T-helper 2 cell (primary cell): ENCODE results near the gene LILRA1.
"Not testable (repeated sequence)": the region's sequence is repeated elsewhere in the genome, so short reads cannot be mapped to it uniquely, and the experiment has no call there.

Experiments used
- DNase-seq, 5 experiments: peaks; one replicate each; pipeline versions ENCODE4 v3.0.0 to v3.0.0-alpha.2; 2012 to 2022

Gene LILRA1

DNA sequence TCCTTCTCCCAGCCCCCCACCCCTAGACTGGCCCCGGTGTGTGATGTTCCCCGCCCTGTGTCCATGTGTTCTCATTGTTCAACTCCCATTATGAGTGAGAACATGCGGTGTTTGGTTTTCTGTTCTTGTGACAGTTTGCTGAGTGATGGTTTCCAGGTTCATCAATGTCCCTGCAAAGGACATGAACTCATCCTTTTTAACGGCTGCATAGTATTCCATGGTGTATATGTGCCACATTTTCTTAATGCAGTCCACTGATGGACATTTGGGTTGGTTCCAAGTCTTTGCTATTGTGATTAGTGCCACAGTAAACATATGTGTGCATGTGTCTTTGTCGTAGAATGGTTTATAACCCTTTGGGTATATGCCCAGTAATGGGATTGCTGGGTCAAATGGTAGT, 15.2 kb upstream of the LILRA1 start:
- not testable (repeated sequence) for DNase-seq

DNA sequence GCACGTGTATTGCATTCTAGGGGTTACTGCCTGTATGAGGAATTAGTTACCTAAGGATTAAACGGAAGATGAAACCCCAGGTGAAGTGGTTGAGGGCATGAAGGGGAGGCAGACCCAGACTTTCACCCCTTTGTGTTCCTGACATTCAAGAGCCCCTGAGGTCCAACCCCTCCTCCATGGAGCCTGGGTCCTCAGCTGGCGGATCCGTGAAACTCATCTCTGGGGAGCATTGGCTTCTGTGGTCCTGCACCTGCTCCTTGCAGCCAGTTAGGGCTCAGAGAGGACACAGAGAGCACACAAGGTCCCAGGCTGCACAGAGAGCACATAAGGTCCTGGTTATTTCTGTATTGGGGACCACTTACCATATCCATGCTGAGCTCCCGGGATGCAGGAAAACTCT, 7.0 kb upstream of the LILRA1 start:
- DNase-seq, result no peak

- DNase-seq, result no peak
These were observed 6.4 kb upstream of the LILRA1 start for GRCh38 chr19:54587026-54587425.

GRCh38 chr19:54593931-54594626, 647 bp downstream of the LILRA1 start:
- not testable (repeated sequence) for DNase-seq

DNA sequence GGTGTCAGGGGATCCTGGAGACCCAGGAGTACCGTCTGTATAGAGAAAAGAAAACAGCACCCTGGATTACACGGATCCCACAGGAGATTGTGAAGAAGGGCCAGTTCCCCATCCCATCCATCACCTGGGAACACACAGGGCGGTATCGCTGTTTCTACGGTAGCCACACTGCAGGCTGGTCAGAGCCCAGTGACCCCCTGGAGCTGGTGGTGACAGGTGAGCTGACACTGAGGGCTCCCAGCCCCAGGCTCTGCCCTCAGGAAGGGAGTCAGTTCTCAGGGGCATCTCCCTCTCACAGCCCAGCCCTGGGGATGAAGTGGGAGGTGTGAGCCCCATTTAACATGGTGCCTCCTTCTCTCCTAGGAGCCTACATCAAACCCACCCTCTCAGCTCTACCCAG, 1.3 kb downstream of the LILRA1 start:
- DNase-seq, result no peak

GRCh38 chr19:54595680-54596436, 2.4 kb downstream of the LILRA1 start:
- DNase-seq, result not testable (repeated sequence)

GRCh38 chr19:54600212-54600611, 6.8 kb downstream of the LILRA1 start:
- DNase-seq, result no peak

DNA sequence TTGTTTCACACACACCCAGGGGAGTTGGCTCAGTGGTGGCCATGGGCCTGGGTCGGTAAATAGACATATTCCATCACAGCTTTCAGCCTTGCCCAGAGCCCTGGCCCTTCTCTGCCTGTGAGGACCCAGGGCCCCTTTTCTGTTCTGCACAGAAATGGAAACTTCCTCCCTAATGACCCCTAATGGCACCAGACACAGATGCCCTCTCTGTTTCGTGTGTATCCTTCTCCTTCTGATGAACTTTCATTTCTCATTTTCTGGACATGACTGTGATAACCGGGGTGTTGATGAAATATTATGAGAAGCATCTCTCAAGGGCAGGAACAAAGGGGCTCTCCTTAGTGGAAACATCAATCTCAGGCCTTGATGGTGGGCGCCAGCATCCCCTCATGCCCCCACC, 12.8 kb downstream of the LILRA1 start:
- no peak for DNase-seq

- DNase-seq, result no peak
These were observed 13.7 kb downstream of the LILRA1 start for GRCh38 chr19:54606891-54607784.

DNA sequence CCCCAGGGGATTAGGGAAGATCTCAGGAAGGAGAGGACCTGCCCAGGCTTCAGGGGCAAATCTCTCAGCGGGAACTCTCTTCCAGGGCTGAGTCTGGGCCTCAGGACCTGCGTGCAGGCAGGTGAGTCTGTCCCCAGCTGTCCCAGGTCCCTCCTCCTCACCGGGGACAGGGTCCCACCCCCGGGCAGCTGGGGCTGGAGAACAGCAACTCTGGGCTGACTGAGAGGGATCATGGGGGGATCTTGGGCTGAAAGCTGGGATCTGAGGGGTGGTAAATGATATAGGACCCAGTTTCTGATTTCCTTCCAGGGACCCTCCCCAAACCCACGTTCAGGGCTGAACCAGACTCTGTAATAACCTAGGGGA, 14.3 kb downstream of the LILRA1 start:
- DNase-seq, result no peak

GRCh38 chr19:54608205-54608604, 14.8 kb downstream of the LILRA1 start:
- DNase-seq, result no peak

GRCh38 chr19:54608792-54609191, 15.4 kb downstream of the LILRA1 start:
- no peak for DNase-seq

DNA sequence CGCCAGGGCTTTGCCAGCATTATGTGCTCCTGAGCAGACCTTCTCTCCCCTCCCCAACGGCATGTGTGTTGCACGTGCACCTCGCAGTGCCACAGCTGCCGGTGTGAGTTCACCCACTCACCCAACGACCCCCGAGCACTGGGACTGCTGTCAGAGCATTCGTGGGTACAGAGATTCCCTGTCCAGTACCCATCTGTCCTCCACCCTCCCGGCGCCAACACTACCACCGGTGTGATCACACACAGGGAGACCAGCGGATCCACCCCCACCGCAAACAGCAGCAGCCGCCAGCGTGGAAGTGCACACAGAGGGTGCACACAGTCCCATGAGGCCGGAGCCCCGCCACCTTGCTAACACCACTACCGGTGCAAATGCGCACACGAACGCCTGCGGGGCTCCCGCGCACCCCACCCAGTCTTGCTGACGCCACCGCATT, 15.9 kb downstream of the LILRA1 start:
- no peak for DNase-seq

- no peak for DNase-seq
These were observed 19.0 kb downstream of the LILRA1 start for GRCh38 chr19:54612428-54612827.

- no peak for DNase-seq
These were observed 21.3 kb downstream of the LILRA1 start for GRCh38 chr19:54614726-54615125.

GRCh38 chr19:54616057-54616456, 22.6 kb downstream of the LILRA1 start:
- DNase-seq, result no peak

DNA sequence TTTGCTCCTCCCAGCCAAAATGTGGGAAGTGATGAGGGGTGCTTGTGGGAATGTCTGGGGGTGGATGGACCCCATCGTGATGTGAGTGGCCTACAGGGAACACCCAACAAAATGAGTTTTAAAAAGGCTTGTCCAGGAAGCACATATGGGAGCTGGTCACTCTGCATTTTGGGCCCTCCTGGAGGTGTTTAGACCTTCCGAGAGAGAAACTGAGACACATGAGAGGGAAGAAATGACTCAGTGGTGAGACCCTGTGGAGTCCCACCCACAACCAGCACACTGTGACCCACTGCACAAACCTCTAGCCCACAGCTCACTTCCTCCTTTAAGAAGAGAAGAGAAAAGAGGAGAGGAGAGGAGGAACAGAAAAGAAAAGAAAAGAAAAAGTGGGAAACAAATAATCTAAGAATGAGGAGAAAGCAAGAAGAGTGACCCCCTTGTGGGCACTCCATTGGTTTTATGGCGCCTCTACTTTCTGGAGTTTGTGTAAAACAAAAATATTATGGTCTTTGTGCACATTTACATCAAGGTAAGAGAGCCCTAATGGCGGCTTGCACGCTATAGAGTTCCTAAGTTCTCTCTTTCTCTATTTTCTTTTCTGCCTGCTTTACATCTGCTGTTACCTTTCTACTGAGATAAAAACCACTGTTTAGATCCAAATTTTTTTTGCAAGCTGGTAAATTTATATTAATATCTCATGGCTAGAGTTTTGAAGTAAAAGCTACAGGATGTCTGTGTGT, 23.6 kb downstream of the LILRA1 start:
- DNase-seq, result no peak

- no peak for DNase-seq
These were observed 27.0 kb downstream of the LILRA1 start for GRCh38 chr19:54620464-54620863.

GRCh38 chr19:54622431-54622830, 29.0 kb downstream of the LILRA1 start:
- DNase-seq, result no peak

DNA sequence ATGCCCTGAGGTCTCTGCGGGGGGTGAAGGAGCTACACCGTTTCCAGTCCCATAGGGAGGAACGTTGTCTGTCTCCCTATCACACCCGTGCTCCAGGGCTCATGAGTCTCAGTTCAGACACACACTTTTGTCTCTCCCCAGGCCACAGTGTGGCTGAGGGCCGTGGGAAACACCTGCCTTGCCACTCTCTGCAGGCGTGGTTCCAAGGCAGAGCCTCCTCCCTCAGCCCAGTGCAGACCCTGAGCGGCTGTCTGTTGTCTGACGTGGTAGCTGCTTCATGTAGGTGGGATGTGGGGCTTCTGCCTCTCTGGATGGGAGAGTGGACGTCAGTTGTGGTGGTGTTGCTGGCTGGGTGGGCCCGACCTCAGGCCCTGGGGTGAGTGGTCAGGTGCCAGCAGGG, 30.8 kb downstream of the LILRA1 start:
- DNase-seq, result not testable (repeated sequence)

DNA sequence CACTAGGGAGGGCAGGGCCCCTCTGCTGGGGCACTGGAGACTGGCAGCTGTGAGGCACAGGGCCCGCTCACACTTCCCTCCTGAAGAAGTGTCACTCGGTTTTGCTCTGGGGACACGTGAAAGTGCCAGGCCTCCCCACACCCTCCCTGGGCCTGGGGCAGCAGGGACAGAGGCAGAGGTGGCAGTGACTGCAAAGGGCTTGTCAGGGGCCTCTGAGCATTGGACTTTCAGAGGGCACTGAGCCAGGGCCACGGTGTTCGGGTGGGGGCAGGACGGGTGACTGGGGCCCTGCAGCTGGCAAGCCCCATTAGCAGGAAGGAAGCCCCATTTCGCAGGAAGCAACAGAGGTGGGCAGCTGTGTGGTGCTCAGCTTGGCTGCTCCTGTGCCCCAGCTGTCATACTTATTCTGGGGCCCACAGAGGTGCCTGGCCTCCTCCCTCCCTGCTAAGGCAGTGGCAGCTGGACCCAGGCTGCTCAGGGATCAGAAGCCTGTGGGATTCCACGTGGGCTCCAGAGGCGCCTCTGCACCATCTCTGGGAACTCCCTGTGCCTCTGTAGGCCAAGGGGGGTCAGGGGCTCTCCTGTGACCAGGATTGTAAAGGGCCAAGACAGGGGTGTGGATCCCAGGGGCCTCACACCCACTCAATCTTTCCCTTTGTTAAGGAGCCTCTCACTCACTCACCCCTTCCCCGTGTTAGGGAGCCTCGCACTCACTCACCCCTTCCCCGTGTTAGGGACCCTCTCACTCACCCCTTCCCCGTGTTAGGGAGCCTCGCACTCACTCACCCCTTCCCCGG, 31.7 kb downstream of the LILRA1 start:
- DNase-seq, result not testable (repeated sequence)

DNA sequence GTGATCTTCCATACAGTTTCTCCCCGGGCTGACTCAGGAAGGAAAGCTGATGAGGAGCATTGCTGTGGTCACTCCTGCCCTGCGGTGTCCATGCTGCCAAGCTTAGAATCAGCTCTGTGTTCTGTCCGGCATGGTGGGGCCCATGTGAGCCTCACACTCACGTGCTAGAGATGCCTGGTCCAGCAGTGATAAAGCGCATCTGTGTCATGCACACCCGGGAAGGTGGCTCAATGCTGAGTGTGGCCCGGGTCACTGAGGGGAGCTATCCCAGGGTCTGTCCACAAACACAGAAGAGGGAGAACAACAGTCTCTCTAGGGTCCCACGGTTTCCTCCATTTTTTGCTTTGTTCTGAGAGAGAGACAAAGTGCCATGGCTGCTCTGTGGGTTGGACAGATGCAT, 33.3 kb downstream of the LILRA1 start:
- no peak for DNase-seq
